PC-9 (cell line): ENCODE measurements around the gene TMEM14C.

Experiments
- CTCF ChIP-seq: fragments of 200-600 bp; sonication (generic); conservative IDR thresholded peaks from 2 replicates; pipeline ENCODE4 v1.6.1; 2017; ENCODE audit warnings: mixed run types, antibody characterized with exemption, mild to moderate bottlenecking, moderate library complexity
- EZH2 ChIP-seq: fragments of 200-600 bp; sonication (generic); IDR thresholded peaks from 2 replicates; pipeline ENCODE4 v1.8.0; 2017; ENCODE audit warnings: antibody characterized with exemption, low read depth

- no peak for TF ChIP-seq CTCF
- TF ChIP-seq EZH2: no peak
Observed at GRCh38 chr6:10749734-10750133, 26.9 kb downstream of the TMEM14C start.
